Neural progenitor cell (in vitro differentiated cells): ENCODE data around the gene UCP3. TPM values are rescaled to one million over a fixed set of nuclear protein-coding genes. Genes with fewer than 3 reads are reported as not detected.

Experiments
- DNase-seq: peaks from one replicate; pipeline ENCODE4 v3.0.0-alpha.2; 2016; ENCODE audit warnings: low spot score
- H2AFZ ChIP-seq: fragments of 200-600 bp; sonication (generic); replicated peaks from 2 replicates; pipeline ENCODE4 v1.6.1; 2016; ENCODE audit warnings: antibody characterized with exemption
- H3F3A ChIP-seq: fragments of 200-600 bp; sonication (generic); 2 replicates; pipeline ENCODE4 v1.6.1; 2016; ENCODE audit warnings: antibody characterized with exemption, low read depth
- H3K27ac ChIP-seq: fragments of 200-600 bp; sonication (generic); 2 replicates; pipeline ENCODE4 v1.5.1; 2016; ENCODE audit warnings: mild to moderate bottlenecking
- H3K27me3 ChIP-seq: fragments of 200-600 bp; sonication (generic); 2 replicates; pipeline ENCODE4 v1.6.1; 2016; ENCODE audit warnings: mild to moderate bottlenecking, moderate library complexity
- H3K36me3 ChIP-seq: fragments of 200-600 bp; sonication (generic); 2 replicates; pipeline ENCODE4 v1.5.1; 2016
- H3K4me1 ChIP-seq: fragments of 200-600 bp; sonication (generic); 2 replicates; pipeline ENCODE4 v1.6.1; 2016; ENCODE audit warnings: mixed run types
- H3K4me2 ChIP-seq: fragments of 200-600 bp; sonication (generic); 2 replicates; pipeline ENCODE4 v1.6.1; 2016
- H3K4me3 ChIP-seq: fragments of 200-600 bp; sonication (generic); 2 replicates; pipeline ENCODE4 v1.5.1; 2016
- H3K79me2 ChIP-seq: fragments of 200-600 bp; sonication (generic); 2 replicates; pipeline ENCODE4 v1.6.1; 2016; ENCODE audit warnings: low read depth
- H3K9ac ChIP-seq: fragments of 200-600 bp; sonication (generic); 2 replicates; pipeline ENCODE4 v1.6.1; 2016
- H3K9me3 ChIP-seq: fragments of 200-600 bp; sonication (generic); 2 replicates; pipeline ENCODE4 v1.5.1; 2016; ENCODE audit warnings: low read depth
- H4K20me1 ChIP-seq: fragments of 200-600 bp; sonication (generic); 2 replicates; pipeline ENCODE4 v1.6.1; 2016; ENCODE audit warnings: low read depth
- H3K27ac Mint-ChIP-seq: 3 replicates; pipeline ENCODE4 v1.8.0; 2021; ENCODE audit warnings: mixed read lengths
- H3K27me3 Mint-ChIP-seq: 2 replicates; pipeline ENCODE4 v1.8.0; 2022; ENCODE audit warnings: low read depth, mild to moderate bottlenecking, inconsistent platforms, moderate library complexity, mixed read lengths; ENCODE audit not compliant: insufficient read depth
- H3K36me3 Mint-ChIP-seq: 3 replicates; pipeline ENCODE4 v1.8.0; 2021; ENCODE audit warnings: mixed read lengths
- H3K4me1 Mint-ChIP-seq: 3 replicates; pipeline ENCODE4 v1.8.0; 2021; ENCODE audit warnings: mixed read lengths
- H3K4me3 Mint-ChIP-seq: 3 replicates; pipeline ENCODE4 v1.8.0; 2021; ENCODE audit warnings: mild to moderate bottlenecking, moderate library complexity, mixed read lengths
- H3K9me3 Mint-ChIP-seq: 3 replicates; pipeline ENCODE4 v1.8.0; 2020; ENCODE audit warnings: mixed read lengths
- CTCF ChIP-seq: fragments of 200-600 bp; sonication (generic); IDR thresholded peaks from 2 replicates; pipeline ENCODE4 v1.5.1; 2017; ENCODE audit warnings: antibody characterized with exemption, mild to moderate bottlenecking
- EZH2 ChIP-seq: fragments of 200-600 bp; sonication (generic); IDR thresholded peaks from 2 replicates; pipeline ENCODE4 v1.6.1; 2017; ENCODE audit warnings: antibody characterized with exemption, mild to moderate bottlenecking, moderate library complexity
- EZH2phosphoT487 ChIP-seq: fragments of 200-600 bp; sonication (generic); IDR thresholded peaks from 2 replicates; pipeline ENCODE4 v1.6.1; 2017; ENCODE audit warnings: antibody characterized with exemption
- total RNA-seq: library from RNA; depleted of rRNA; stranded (reverse); fragments of >200 nt; gene quantifications from 2 replicates; pipeline ENCODE4 v1.2.3, GENCODE V29; 2015; ENCODE audit warnings: low replicate concordance

The UCP3 gene
- total RNA-seq, 1 donor from 2014 or later: not detected

GRCh38 chr11:74018331-74019005 lies 9.6 kb upstream of the UCP3 start:
- Histone ChIP-seq H3K9me3 (no peaks in the 10 kb centered on the region), H3K4me1 (no peaks in the 10 kb centered on the region), H3K4me2 (no peak overlapping the region), H3K79me2 (no peaks in the 10 kb centered on the region), H2AFZ (no peak overlapping the region), H3K27ac (no peak overlapping the region), H3K9ac (no peak overlapping the region), H3K27me3 (no peaks in the 10 kb centered on the region), H3F3A (no peaks in the 10 kb centered on the region), H4K20me1 (no peaks in the 10 kb centered on the region), H3K4me3 (no peak overlapping the region), H3K36me3 (no peaks in the 10 kb centered on the region)
- Mint-ChIP-seq H3K36me3 (peaks cover 18% of the 10 kb centered on the region), H3K4me1 (no peaks in the 10 kb centered on the region), H3K9me3 (no peaks in the 10 kb centered on the region), H3K27me3 (peaks cover 8% of the 10 kb centered on the region), H3K4me3 (no peak overlapping the region), H3K27ac (no peak overlapping the region)
- DNase-seq: no peak
- TF ChIP-seq CTCF (no peak), EZH2phosphoT487 (no peak), EZH2 (no peak)

- peaks cover 8% of the 10 kb centered on the region for H3K27me3 Mint-ChIP-seq
- no peak for TF ChIP-seq EZH2
- no peaks in the 10 kb centered on the region for H3K4me1 Mint-ChIP-seq
- Histone ChIP-seq H3K9ac (no peak overlapping the region), H3K79me2 (no peaks in the 10 kb centered on the region), H3K27ac (no peak overlapping the region), H3K27me3 (no peaks in the 10 kb centered on the region), H3K4me3 (no peak overlapping the region), H3F3A (no peaks in the 10 kb centered on the region), H3K4me1 (no peaks in the 10 kb centered on the region), H2AFZ (no peak overlapping the region), H3K4me2 (no peak overlapping the region), H3K9me3 (no peaks in the 10 kb centered on the region), H3K36me3 (no peaks in the 10 kb centered on the region), H4K20me1 (no peaks in the 10 kb centered on the region)
- no peak overlapping the region for H3K4me3 Mint-ChIP-seq
- peaks cover 18% of the 10 kb centered on the region for H3K36me3 Mint-ChIP-seq
- H3K9me3 Mint-ChIP-seq: no peaks in the 10 kb centered on the region
- no peak for DNase-seq
- no peak overlapping the region for H3K27ac Mint-ChIP-seq
These were observed 8.7 kb upstream of the UCP3 start for GRCh38 chr11:74017631-74018030.

- no peaks in the 10 kb centered on the region for H3K36me3 ChIP-seq
- H3K9me3 ChIP-seq: no peaks in the 10 kb centered on the region
- no peak overlapping the region for H2AFZ ChIP-seq
- no peaks in the 10 kb centered on the region for H3K9me3 Mint-ChIP-seq
- H4K20me1 ChIP-seq: no peaks in the 10 kb centered on the region
- DNase-seq: no peak
- TF ChIP-seq CTCF: no peak
- TF ChIP-seq EZH2phosphoT487: no peak
- TF ChIP-seq EZH2: no peak
- no peak overlapping the region for H3K4me3 ChIP-seq
- H3K4me1 Mint-ChIP-seq: no peaks in the 10 kb centered on the region
- no peaks in the 10 kb centered on the region for H3K4me1 ChIP-seq
- H3K4me3 Mint-ChIP-seq: no peak overlapping the region
- H3K36me3 Mint-ChIP-seq: peaks cover 22% of the 10 kb centered on the region
- H3F3A ChIP-seq: no peaks in the 10 kb centered on the region
- H3K27ac Mint-ChIP-seq: no peak overlapping the region
- H3K27me3 Mint-ChIP-seq: peaks cover 8% of the 10 kb centered on the region
- no peak overlapping the region for H3K9ac ChIP-seq
- H3K27ac ChIP-seq: no peak overlapping the region
- no peak overlapping the region for H3K4me2 ChIP-seq
- H3K79me2 ChIP-seq: no peaks in the 10 kb centered on the region
- H3K27me3 ChIP-seq: no peaks in the 10 kb centered on the region
These were observed 7.2 kb upstream of the UCP3 start for GRCh38 chr11:74015919-74016684.

GRCh38 chr11:74014880-74015279 lies 6.0 kb upstream of the UCP3 start:
- no peaks in the 10 kb centered on the region for H3K4me1 Mint-ChIP-seq
- H3K27me3 Mint-ChIP-seq: peaks cover 8% of the 10 kb centered on the region
- no peaks in the 10 kb centered on the region for H3K4me1 ChIP-seq
- H3K4me3 Mint-ChIP-seq: no peak overlapping the region
- H3K9me3 ChIP-seq: no peaks in the 10 kb centered on the region
- no peak overlapping the region for H3K27ac Mint-ChIP-seq
- no peaks in the 10 kb centered on the region for H4K20me1 ChIP-seq
- H3K9me3 Mint-ChIP-seq: no peaks in the 10 kb centered on the region
- H3K79me2 ChIP-seq: no peaks in the 10 kb centered on the region
- H3K4me3 ChIP-seq: no peak overlapping the region
- no peak overlapping the region for H3K27ac ChIP-seq
- no peaks in the 10 kb centered on the region for H3F3A ChIP-seq
- no peak overlapping the region for H3K4me2 ChIP-seq
- no peaks in the 10 kb centered on the region for H3K27me3 ChIP-seq
- H2AFZ ChIP-seq: no peak overlapping the region
- H3K36me3 ChIP-seq: no peaks in the 10 kb centered on the region
- TF ChIP-seq EZH2phosphoT487 (no peak), CTCF (no peak), EZH2 (no peak)
- peaks cover 26% of the 10 kb centered on the region for H3K36me3 Mint-ChIP-seq
- no peak overlapping the region for H3K9ac ChIP-seq
- no peak for DNase-seq
